ENCODE data around the gene TMEM181. TPM values are rescaled to one million over a fixed set of nuclear protein-coding genes. Genes with fewer than 3 reads are reported as not detected.

Gene TMEM181
- total RNA-seq, 1 experiment from 2014 or later, result 31.6 TPM

DNA sequence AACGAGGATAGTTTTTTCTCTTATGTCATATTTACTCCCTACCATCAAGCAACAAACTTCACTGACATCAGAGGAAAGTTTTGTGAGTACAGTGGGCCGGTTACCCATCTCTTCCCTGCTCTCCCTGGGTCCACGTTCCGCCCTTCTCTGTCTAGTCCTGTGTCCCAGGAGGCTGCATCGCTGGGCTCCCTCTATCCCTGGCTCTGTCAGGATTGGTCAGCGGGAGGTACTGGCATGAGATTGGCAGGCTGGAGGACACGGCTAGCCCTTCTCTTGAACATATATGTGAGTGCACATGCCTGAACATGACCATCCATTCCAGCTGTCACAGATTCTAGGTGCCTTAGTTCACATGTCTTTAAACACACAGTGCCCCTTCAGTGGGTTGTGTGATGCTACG, 30.3 kb upstream of the TMEM181 start:
- Histone ChIP-seq H3K4me3 (ENCODE audit: low read depth, low read length, poor library complexity, severe bottlenecking) (no peak overlapping the region), H3K36me3 (ENCODE audit: insufficient read depth, low read length, poor library complexity, severe bottlenecking) (no peaks in the 10 kb centered on the region), H3K27ac (ENCODE audit: low read depth, low read length, poor library complexity, severe bottlenecking) (no peak overlapping the region), H3K4me1 (ENCODE audit: insufficient read depth, low read length, poor library complexity, severe bottlenecking) (no peaks in the 10 kb centered on the region), H3K27me3 (replicated peaks; ENCODE audit: insufficient read depth, low read depth, low read length, poor library complexity) (no peaks in the 10 kb centered on the region), H3K9me3 (ENCODE audit: low read depth, low read length, poor library complexity, severe bottlenecking) (peaks cover 7% of the 10 kb centered on the region)
- TF ChIP-seq EZH2 (IDR thresholded peaks at IDR 0.05; ENCODE audit: borderline replicate concordance, low read depth, low read length, poor library complexity, severe bottlenecking), result no peak
- TF ChIP-seq, protein P1, sequence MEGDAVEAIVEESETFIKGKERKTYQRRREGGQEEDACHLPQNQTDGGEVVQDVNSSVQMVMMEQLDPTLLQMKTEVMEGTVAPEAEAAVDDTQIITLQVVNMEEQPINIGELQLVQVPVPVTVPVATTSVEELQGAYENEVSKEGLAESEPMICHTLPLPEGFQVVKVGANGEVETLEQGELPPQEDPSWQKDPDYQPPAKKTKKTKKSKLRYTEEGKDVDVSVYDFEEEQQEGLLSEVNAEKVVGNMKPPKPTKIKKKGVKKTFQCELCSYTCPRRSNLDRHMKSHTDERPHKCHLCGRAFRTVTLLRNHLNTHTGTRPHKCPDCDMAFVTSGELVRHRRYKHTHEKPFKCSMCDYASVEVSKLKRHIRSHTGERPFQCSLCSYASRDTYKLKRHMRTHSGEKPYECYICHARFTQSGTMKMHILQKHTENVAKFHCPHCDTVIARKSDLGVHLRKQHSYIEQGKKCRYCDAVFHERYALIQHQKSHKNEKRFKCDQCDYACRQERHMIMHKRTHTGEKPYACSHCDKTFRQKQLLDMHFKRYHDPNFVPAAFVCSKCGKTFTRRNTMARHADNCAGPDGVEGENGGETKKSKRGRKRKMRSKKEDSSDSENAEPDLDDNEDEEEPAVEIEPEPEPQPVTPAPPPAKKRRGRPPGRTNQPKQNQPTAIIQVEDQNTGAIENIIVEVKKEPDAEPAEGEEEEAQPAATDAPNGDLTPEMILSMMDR (conservative IDR thresholded peaks at IDR 0.05; ENCODE audit: low read depth, low read length), result no peak
- DNase-seq (ENCODE audit: low spot score), result no peak
- intact Hi-C loops (cut with micrococcal nuclease; ENCODE audit: unreplicated experiment), result no loop called here
- BruUV-seq (replicated peaks), result no TSS peak
- ChIA-PET CTCF (no interaction called here), POLR2A (ENCODE audit: low non-redundant PET) (no interaction called here)

DNA sequence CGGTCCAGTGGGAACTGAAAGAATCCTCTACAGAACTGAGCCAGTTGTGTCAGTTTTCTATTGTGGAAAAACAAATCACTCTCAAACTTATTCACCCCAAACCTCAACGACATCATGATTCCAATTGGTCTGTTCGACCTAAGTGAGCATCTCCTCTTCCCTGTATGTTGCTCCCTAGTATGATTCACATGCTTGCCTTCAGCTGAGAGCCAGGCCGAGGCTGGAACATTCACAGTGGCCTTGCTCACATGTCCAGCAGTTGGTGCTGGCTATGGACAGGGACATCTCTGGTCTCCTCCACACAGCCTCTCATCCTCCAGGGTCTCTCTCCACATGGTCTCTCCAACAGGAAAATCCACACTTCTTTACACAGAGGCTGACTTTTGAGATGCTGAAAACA, 28.3 kb upstream of the TMEM181 start:
- intact Hi-C loops (cut with micrococcal nuclease; ENCODE audit: unreplicated experiment), result no loop called here
- CTCF ChIA-PET, result no interaction called here
- H3K27me3 ChIP-seq (replicated peaks; ENCODE audit: insufficient read depth, low read depth, low read length, poor library complexity), result no peaks in the 10 kb centered on the region
- no TSS peak for BruUV-seq (replicated peaks)
- no peak for DNase-seq (ENCODE audit: low spot score)
- no peak overlapping the region for H3K4me3 ChIP-seq (ENCODE audit: low read depth, low read length, poor library complexity, severe bottlenecking)
- H3K4me1 ChIP-seq (ENCODE audit: insufficient read depth, low read length, poor library complexity, severe bottlenecking), result no peaks in the 10 kb centered on the region
- H3K9me3 ChIP-seq (ENCODE audit: low read depth, low read length, poor library complexity, severe bottlenecking), result peaks cover 4% of the 10 kb centered on the region
- no peaks in the 10 kb centered on the region for H3K36me3 ChIP-seq (ENCODE audit: insufficient read depth, low read length, poor library complexity, severe bottlenecking)
- H3K27ac ChIP-seq (ENCODE audit: low read depth, low read length, poor library complexity, severe bottlenecking), result no peak overlapping the region
- POLR2A ChIA-PET (ENCODE audit: low non-redundant PET), result no interaction called here
- TF ChIP-seq, protein P1 (conservative IDR thresholded peaks at IDR 0.05; ENCODE audit: low read depth, low read length), result no peak
- TF ChIP-seq EZH2 (IDR thresholded peaks at IDR 0.05; ENCODE audit: borderline replicate concordance, low read depth, low read length, poor library complexity, severe bottlenecking), result no peak

DNA sequence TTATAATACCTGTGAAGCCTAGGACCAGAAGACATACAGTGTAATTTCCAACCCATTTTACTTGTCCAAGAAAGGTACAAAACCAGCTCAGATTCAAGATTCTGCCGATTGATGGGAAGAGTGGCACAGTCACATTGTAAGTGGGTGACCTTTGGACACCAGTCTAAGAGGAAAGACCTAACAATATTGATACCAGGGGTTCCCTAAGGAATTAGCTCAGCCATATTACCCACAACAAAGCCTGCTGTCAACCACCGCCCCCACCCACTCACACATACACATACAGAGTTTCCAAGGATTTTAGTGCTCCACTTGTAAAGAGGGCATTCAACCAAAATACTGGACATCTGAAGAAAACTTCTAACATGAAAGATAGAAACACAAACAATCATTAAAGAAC, 27.9 kb upstream of the TMEM181 start:
- ChIA-PET CTCF (interaction anchor here (0.6 kb wide), 1 partner anchor 23 kb away, joined by 4 read pairs; no protein-coding TSS in a partner anchor), POLR2A (ENCODE audit: low non-redundant PET) (no interaction called here)
- H3K36me3 ChIP-seq (ENCODE audit: insufficient read depth, low read length, poor library complexity, severe bottlenecking), result no peaks in the 10 kb centered on the region
- H3K4me1 ChIP-seq (ENCODE audit: insufficient read depth, low read length, poor library complexity, severe bottlenecking), result no peaks in the 10 kb centered on the region
- no peaks in the 10 kb centered on the region for H3K27me3 ChIP-seq (replicated peaks; ENCODE audit: insufficient read depth, low read depth, low read length, poor library complexity)
- no peak overlapping the region for H3K4me3 ChIP-seq (ENCODE audit: low read depth, low read length, poor library complexity, severe bottlenecking)
- no peak overlapping the region for H3K27ac ChIP-seq (ENCODE audit: low read depth, low read length, poor library complexity, severe bottlenecking)
- DNase-seq (ENCODE audit: low spot score), result no peak
- BruUV-seq (replicated peaks), result no TSS peak
- H3K9me3 ChIP-seq (ENCODE audit: low read depth, low read length, poor library complexity, severe bottlenecking), result peaks cover under 1% of the 10 kb centered on the region
- intact Hi-C loops (cut with micrococcal nuclease; ENCODE audit: unreplicated experiment), result no loop called here
- TF ChIP-seq, protein P1 (conservative IDR thresholded peaks at IDR 0.05; ENCODE audit: low read depth, low read length), result no peak
- no peak for TF ChIP-seq EZH2 (IDR thresholded peaks at IDR 0.05; ENCODE audit: borderline replicate concordance, low read depth, low read length, poor library complexity, severe bottlenecking)
